ENCODE measurements around the gene HOXB2.

DNA sequence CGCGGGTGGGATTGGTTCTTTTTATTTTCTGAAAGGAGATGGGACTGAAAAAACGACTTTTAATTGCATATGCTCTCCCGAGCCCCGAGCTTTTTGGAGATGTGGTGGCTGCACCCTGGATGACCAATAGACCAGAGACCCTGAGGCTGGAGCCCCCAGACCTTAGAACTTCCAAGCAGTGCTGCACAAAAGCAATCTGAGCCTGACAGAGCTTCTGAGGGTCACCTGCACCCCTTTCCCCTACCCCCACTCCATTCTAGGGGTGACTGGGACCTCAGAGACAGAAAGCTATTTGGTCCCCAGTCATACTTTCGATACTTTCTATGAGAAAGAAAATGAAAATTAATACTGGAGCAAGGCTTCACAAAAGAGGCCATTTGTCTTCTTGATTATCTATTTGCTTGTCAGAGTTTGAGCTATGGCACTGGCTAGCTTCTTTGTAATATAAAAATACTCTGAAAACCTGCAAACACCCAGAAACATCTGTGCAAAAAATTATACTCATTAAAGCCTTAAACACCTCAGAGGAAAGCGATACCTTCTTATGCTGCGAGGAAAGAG, 29.7 kb upstream of the HOXB2 start:
- TF ChIP-seq, protein P1, sequence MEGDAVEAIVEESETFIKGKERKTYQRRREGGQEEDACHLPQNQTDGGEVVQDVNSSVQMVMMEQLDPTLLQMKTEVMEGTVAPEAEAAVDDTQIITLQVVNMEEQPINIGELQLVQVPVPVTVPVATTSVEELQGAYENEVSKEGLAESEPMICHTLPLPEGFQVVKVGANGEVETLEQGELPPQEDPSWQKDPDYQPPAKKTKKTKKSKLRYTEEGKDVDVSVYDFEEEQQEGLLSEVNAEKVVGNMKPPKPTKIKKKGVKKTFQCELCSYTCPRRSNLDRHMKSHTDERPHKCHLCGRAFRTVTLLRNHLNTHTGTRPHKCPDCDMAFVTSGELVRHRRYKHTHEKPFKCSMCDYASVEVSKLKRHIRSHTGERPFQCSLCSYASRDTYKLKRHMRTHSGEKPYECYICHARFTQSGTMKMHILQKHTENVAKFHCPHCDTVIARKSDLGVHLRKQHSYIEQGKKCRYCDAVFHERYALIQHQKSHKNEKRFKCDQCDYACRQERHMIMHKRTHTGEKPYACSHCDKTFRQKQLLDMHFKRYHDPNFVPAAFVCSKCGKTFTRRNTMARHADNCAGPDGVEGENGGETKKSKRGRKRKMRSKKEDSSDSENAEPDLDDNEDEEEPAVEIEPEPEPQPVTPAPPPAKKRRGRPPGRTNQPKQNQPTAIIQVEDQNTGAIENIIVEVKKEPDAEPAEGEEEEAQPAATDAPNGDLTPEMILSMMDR (IDR thresholded peaks at IDR 0.05), result no peak
- TF ChIP-seq EZH2 (IDR thresholded peaks at IDR 0.05), result peak; percentile 55

Data from neural progenitor cell (in vitro differentiated cells).